Karpas-422 (cell line): ENCODE data around the gene NT5C. TPM values are rescaled to one million over a fixed set of nuclear protein-coding genes. Genes with fewer than 3 reads are reported as not detected.

Experiments
- DNase-seq: peaks from one replicate; pipeline ENCODE4 v3.0.0-alpha.2; 2015
- H2AFZ ChIP-seq: fragments of 200-600 bp; sonication (generic); 2 replicates; pipeline ENCODE4 v1.6.1; 2014; ENCODE audit warnings: antibody characterized with exemption, low read length, mixed read lengths
- H3K27ac ChIP-seq: fragments of 200-600 bp; sonication (generic); 2 replicates; pipeline ENCODE4 v1.5.1; 2014; ENCODE audit warnings: mild to moderate bottlenecking, low read length, moderate library complexity
- H3K27me3 ChIP-seq: fragments of 200-600 bp; sonication (generic); 2 replicates; pipeline ENCODE4 v1.6.1; 2014; ENCODE audit warnings: low read length, mixed read lengths
- H3K36me3 ChIP-seq: fragments of 200-600 bp; sonication (generic); 2 replicates; pipeline ENCODE4 v1.6.1; 2014; ENCODE audit warnings: low read length, mixed read lengths; ENCODE audit not compliant: insufficient read depth
- H3K4me1 ChIP-seq: fragments of 200-600 bp; sonication (generic); 2 replicates; pipeline ENCODE4 v1.6.1; 2014; ENCODE audit warnings: mild to moderate bottlenecking, low read length, mixed read lengths
- H3K4me2 ChIP-seq: fragments of 200-600 bp; sonication (generic); 2 replicates; pipeline ENCODE4 v1.6.1; 2014; ENCODE audit warnings: low read length, low read depth, mild to moderate bottlenecking; ENCODE audit not compliant: poor library complexity, severe bottlenecking
- H3K4me3 ChIP-seq: fragments of 200-600 bp; sonication (generic); 2 replicates; pipeline ENCODE4 v1.5.1; 2014; ENCODE audit warnings: mild to moderate bottlenecking, antibody characterized with exemption, low read length, mixed read lengths
- H3K79me2 ChIP-seq: fragments of 200-600 bp; sonication (generic); 2 replicates; pipeline ENCODE4 v1.6.1; 2014; ENCODE audit warnings: mild to moderate bottlenecking, low read length, mixed read lengths
- H3K9ac ChIP-seq: fragments of 200-600 bp; sonication (generic); 2 replicates; pipeline ENCODE4 v1.6.0; 2014; ENCODE audit warnings: low read length
- H3K9me2 ChIP-seq: fragments of 200-600 bp; sonication (generic), shearing (Covaris generic); replicated peaks from 2 replicates; pipeline ENCODE4 v1.6.0; 2014; ENCODE audit warnings: mild to moderate bottlenecking, low read length, moderate library complexity; ENCODE audit not compliant: insufficient read depth
- H3K9me3 ChIP-seq: fragments of 300-700, 200-600 bp; sonication (generic); 2 replicates; pipeline ENCODE4 v1.6.1; 2014; ENCODE audit warnings: low read length, mixed read lengths
- H4K20me1 ChIP-seq: fragments of 200-600 bp; sonication (generic); 2 replicates; pipeline ENCODE4 v1.6.1; 2014; ENCODE audit warnings: mild to moderate bottlenecking, antibody characterized with exemption, low read length, low read depth; ENCODE audit not compliant: insufficient read depth
- total RNA-seq: library from RNA; depleted of rRNA; stranded (reverse); fragments of >200 nt; shearing (Covaris generic); gene quantifications from 2 replicates; pipeline ENCODE4 v1.2.3, GENCODE V29; 2014; ENCODE audit warnings: low replicate concordance

The NT5C gene
- total RNA-seq, 1 experiment from 2014 or later: 43.6 TPM

- peak overlapping the region; percentile 51 for H3K27ac ChIP-seq
- H3K79me2 ChIP-seq: peaks cover 59% of the 10 kb centered on the region
Measured at GRCh38 chr17:75152922-75153779, 21.6 kb upstream of the NT5C start.

GRCh38 chr17:75152523-75152921, 21.0 kb upstream of the NT5C start:
- Histone ChIP-seq H3K9ac (peak overlapping the region; percentile 97), H3K27me3 (no peaks in the 10 kb centered on the region), H3K4me2 (peak overlapping the region; percentile 95), H3K9me3 (no peaks in the 10 kb centered on the region), H3K79me2 (peaks cover 64% of the 10 kb centered on the region), H3K36me3 (peaks cover 20% of the 10 kb centered on the region), H4K20me1 (peaks cover 22% of the 10 kb centered on the region; the same call in 1 of the 2 replicates), H2AFZ (no peak overlapping the region), H3K4me1 (peaks cover 23% of the 10 kb centered on the region), H3K27ac (peak overlapping the region; percentile 1; the same call in 1 of the 2 replicates), H3K4me3 (peak overlapping the region; percentile 90), H3K9me2 (no peaks in the 10 kb centered on the region)
- DNase-seq: no peak

More at GRCh38 chr17:75152922-75153779, 21.6 kb upstream of the NT5C start:
- Histone ChIP-seq H3K36me3 (peaks cover 14% of the 10 kb centered on the region), H3K4me1 (peaks cover 23% of the 10 kb centered on the region), H4K20me1 (peaks cover 22% of the 10 kb centered on the region; the same call in 1 of the 2 replicates), H3K4me2 (peak overlapping the region; percentile 95), H3K9me2 (no peaks in the 10 kb centered on the region), H3K27me3 (no peaks in the 10 kb centered on the region), H3K4me3 (peak overlapping the region; percentile 90), H2AFZ (no peak overlapping the region), H3K9ac (peak overlapping the region; percentile 97), H3K9me3 (no peaks in the 10 kb centered on the region)
- peak; percentile 83 for DNase-seq

- Histone ChIP-seq H2AFZ (no peak overlapping the region), H3K9me2 (no peaks in the 10 kb centered on the region), H3K79me2 (peaks cover 68% of the 10 kb centered on the region), H4K20me1 (peaks cover 22% of the 10 kb centered on the region; the same call in 1 of the 2 replicates), H3K9ac (peak overlapping the region; percentile 97; the same call in 1 of the 2 replicates), H3K9me3 (no peaks in the 10 kb centered on the region), H3K4me1 (peaks cover 23% of the 10 kb centered on the region), H3K27me3 (no peaks in the 10 kb centered on the region), H3K4me2 (peak overlapping the region; percentile 95), H3K27ac (0 out of 2 replicates have a peak overlapping the region, but pooled peaks have one; percentile 2), H3K4me3 (peak overlapping the region; percentile 90), H3K36me3 (peaks cover 26% of the 10 kb centered on the region)
- peak; percentile 62 for DNase-seq
Measured at GRCh38 chr17:75151930-75152329, 20.4 kb upstream of the NT5C start.

GRCh38 chr17:75147878-75148546, 16.5 kb upstream of the NT5C start:
- H3K9me2 ChIP-seq: no peaks in the 10 kb centered on the region
- H3K27me3 ChIP-seq: no peaks in the 10 kb centered on the region
- H3K4me3 ChIP-seq: no peak overlapping the region
- peaks cover 65% of the 10 kb centered on the region for H3K79me2 ChIP-seq
- peaks cover 51% of the 10 kb centered on the region for H3K36me3 ChIP-seq
- no peak overlapping the region for H3K27ac ChIP-seq
- no peak overlapping the region for H3K9ac ChIP-seq
- no peaks in the 10 kb centered on the region for H3K9me3 ChIP-seq
- H2AFZ ChIP-seq: no peak overlapping the region
- DNase-seq: no peak
- H4K20me1 ChIP-seq: peaks cover 14% of the 10 kb centered on the region; the same call in 1 of the 2 replicates
- H3K4me1 ChIP-seq: peaks cover 13% of the 10 kb centered on the region
- H3K4me2 ChIP-seq: no peak overlapping the region

- H2AFZ ChIP-seq: no peak overlapping the region
- H3K79me2 ChIP-seq: peaks cover 53% of the 10 kb centered on the region
- H3K9me2 ChIP-seq: no peaks in the 10 kb centered on the region
- H3K9ac ChIP-seq: no peak overlapping the region
- H3K27me3 ChIP-seq: no peaks in the 10 kb centered on the region
- H3K9me3 ChIP-seq: no peaks in the 10 kb centered on the region
- no peak overlapping the region for H3K4me3 ChIP-seq
- no peaks in the 10 kb centered on the region for H3K4me1 ChIP-seq
- H3K27ac ChIP-seq: no peak overlapping the region
- no peak for DNase-seq
- H3K4me2 ChIP-seq: no peak overlapping the region
- peaks cover 8% of the 10 kb centered on the region; the same call in 1 of the 2 replicates for H4K20me1 ChIP-seq
- H3K36me3 ChIP-seq: peaks cover 56% of the 10 kb centered on the region
Measured at GRCh38 chr17:75146592-75146991, 15.1 kb upstream of the NT5C start.

- H2AFZ ChIP-seq: no peak overlapping the region
- no peaks in the 10 kb centered on the region for H3K27me3 ChIP-seq
- no peaks in the 10 kb centered on the region for H3K9me3 ChIP-seq
- peaks cover 56% of the 10 kb centered on the region for H3K36me3 ChIP-seq
- no peak overlapping the region for H3K4me2 ChIP-seq
- no peaks in the 10 kb centered on the region for H3K9me2 ChIP-seq
- H3K9ac ChIP-seq: no peak overlapping the region
- no peak for DNase-seq
- H3K79me2 ChIP-seq: peaks cover 37% of the 10 kb centered on the region
- H3K27ac ChIP-seq: no peak overlapping the region
- H4K20me1 ChIP-seq: peaks cover 5% of the 10 kb centered on the region; the same call in 1 of the 2 replicates
- no peaks in the 10 kb centered on the region for H3K4me1 ChIP-seq
- H3K4me3 ChIP-seq: no peak overlapping the region
Measured at GRCh38 chr17:75144816-75145512, 13.4 kb upstream of the NT5C start.

- no peak for DNase-seq
- peaks cover 16% of the 10 kb centered on the region; the same call in 1 of the 2 replicates for H3K79me2 ChIP-seq
- H3K9ac ChIP-seq: no peak overlapping the region
- H3K4me2 ChIP-seq: no peak overlapping the region
- H3K27me3 ChIP-seq: no peaks in the 10 kb centered on the region
- H3K4me3 ChIP-seq: no peak overlapping the region
- H3K9me3 ChIP-seq: no peaks in the 10 kb centered on the region
- no peak overlapping the region for H2AFZ ChIP-seq
- H3K4me1 ChIP-seq: no peaks in the 10 kb centered on the region
- H3K27ac ChIP-seq: no peak overlapping the region
- H3K36me3 ChIP-seq: peaks cover 55% of the 10 kb centered on the region
- H4K20me1 ChIP-seq: no peaks in the 10 kb centered on the region
- H3K9me2 ChIP-seq: no peaks in the 10 kb centered on the region
Measured at GRCh38 chr17:75142236-75142971, 10.9 kb upstream of the NT5C start.
